K562 (cell line): ENCODE measurements around the gene NPDC1. TPM values are rescaled to one million over a fixed set of nuclear protein-coding genes. Genes with fewer than 3 reads are reported as not detected.

ENCODE experiments used
- CREB1 ChIP-seq, 2 experiments: sonication (generic) in 1 of 2; formaldehyde crosslinking in 1 of 2; IDR thresholded peaks; 2 replicates each; pipeline versions ENCODE4 v1.6.1 to v1.8.0; 2012 to 2022; ENCODE audit warnings: inconsistent platforms in 1 of 2, mild to moderate bottlenecking in 1 of 2, missing genetic modification reagents in 1 of 2, moderate library complexity in 1 of 2
- ELF1 ChIP-seq: fragments of 200-800 bp; sonication (Bioruptor generic); IDR thresholded peaks from 2 replicates; pipeline ENCODE4 v1.6.1; 2016; ENCODE audit warnings: missing genetic modification characterization, missing compliant biosample characterization
- GATAD2B ChIP-seq: fragments of 450-650 bp; IDR thresholded peaks from 2 replicates; pipeline ENCODE4 v1.6.1; 2017; ENCODE audit warnings: mild to moderate bottlenecking, borderline replicate concordance
- HNRNPL ChIP-seq: fragments of 200-400 bp; formaldehyde crosslinking; IDR thresholded peaks from 2 replicates; pipeline ENCODE4 v1.6.1; 2017; ENCODE audit warnings: low read depth, mild to moderate bottlenecking, low read length
- KDM2B ChIP-seq: fragments of 250-450 bp; sonication (Bioruptor Pico); IDR thresholded peaks from 2 replicates; pipeline ENCODE4 v1.8.0; 2021; ENCODE audit warnings: mild to moderate bottlenecking, moderate library complexity
- NELFE ChIP-seq: IDR thresholded peaks from 2 replicates; pipeline ENCODE4 v1.6.1; 2011; ENCODE audit warnings: mild to moderate bottlenecking; ENCODE audit not compliant: insufficient read depth, insufficient read length
- SNIP1 ChIP-seq: fragments of 450-650 bp; IDR thresholded peaks from 2 replicates; pipeline ENCODE4 v1.7.1; 2017; ENCODE audit warnings: low read depth, mild to moderate bottlenecking
- SNRNP70 ChIP-seq: fragments of 200-400 bp; formaldehyde crosslinking; optimal IDR thresholded peaks from 2 replicates; pipeline ENCODE3; 2017; ENCODE audit warnings: low read depth, low read length
- SOX6 ChIP-seq: fragments of 450-650 bp; IDR thresholded peaks from 2 replicates; pipeline ENCODE4 v1.6.1; 2014; ENCODE audit warnings: mild to moderate bottlenecking
- SUPT5H ChIP-seq: fragments of 450-650 bp; IDR thresholded peaks from 2 replicates; pipeline ENCODE4 v1.6.1; 2016
- polyA plus RNA-seq, 8 experiments: library from polyadenylated mRNA; depleted of rRNA in 4 of 8; stranded (reverse) in 5 of 8; unstranded in 3 of 8; fragments of >200 nt; fragmentation: Nextera tagmentation in 2 of 8; fragmentation: Illumina TruSeq in 1 of 8; extraction: Ambion mirVana in 2 of 8; extraction: Trizol in 1 of 8; gene quantifications; 2 replicates each; pipeline versions ENCODE4 v1.2.1 to v1.2.3, GENCODE V29; 2011 to 2014; ENCODE audit warnings: inconsistent platforms in 1 of 8, missing spikeins in 1 of 8
- total RNA-seq, 7 experiments: library from RNA; depleted of rRNA in 6 of 7; stranded (reverse); fragments of >200 nt in 6 of 7; fragmentation: Illumina TruSeq in 2 of 7; extraction: Trizol in 2 of 7; gene quantifications; 2 replicates each; pipeline versions ENCODE4 v1.2.1 to v1.2.3, GENCODE V29; 2011 to 2021; ENCODE audit warnings: low replicate concordance in 1 of 7
- TF ChIP-seq, protein P1 (sequence below): sonication (generic); formaldehyde crosslinking; IDR thresholded peaks from 2 replicates; pipeline ENCODE4 v1.8.0; 2023; ENCODE audit warnings: mild to moderate bottlenecking, missing genetic modification reagents

Gene NPDC1
- total and polyA plus RNA-seq, 9 of the 15 experiments (the other 6 are each of a cell fraction or from before 2014, with no cell fraction given) = 0.06 to 2.1 (median 0.53) TPM; not detected in 3

DNA sequence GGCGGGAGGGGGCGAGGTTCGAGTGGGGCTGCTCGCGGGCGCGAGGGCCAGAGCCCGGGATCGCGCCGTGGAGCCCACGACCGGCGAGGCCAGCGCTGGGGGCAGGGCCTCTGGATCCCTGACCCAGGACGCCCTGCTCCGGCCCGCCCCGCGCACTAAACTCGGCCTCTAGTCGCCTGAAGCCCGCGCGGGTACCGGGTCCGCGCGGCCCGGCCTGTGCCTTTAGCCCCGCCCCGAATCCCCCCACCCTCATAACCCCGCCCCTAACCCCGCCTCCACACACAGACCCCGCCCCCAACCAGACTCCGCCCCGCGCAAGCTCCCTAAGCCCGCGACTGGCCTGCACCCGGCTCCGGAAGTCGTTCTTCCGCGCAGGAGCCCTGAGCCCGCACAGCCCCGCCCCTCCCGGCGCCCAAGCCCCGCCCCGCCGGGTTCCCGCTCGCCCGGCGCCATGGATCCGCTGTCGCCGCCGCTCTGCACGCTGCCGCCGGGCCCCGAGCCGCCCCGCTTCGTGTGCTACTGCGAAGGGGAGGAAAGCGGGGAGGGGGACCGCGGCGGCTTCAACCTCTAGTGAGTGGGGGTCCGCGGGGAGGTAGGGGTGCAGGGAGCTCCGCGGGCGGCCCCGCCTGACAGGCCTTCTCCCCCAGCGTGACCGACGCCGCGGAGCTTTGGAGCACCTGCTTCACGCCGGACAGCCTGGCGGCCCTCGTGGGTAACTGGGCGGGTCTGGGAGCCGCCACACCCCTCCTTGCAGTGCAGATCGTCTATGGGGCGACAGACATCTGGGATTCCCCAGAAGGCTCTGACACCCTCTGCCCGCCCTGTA, 53.8 kb downstream of the NPDC1 start, which contains the start of gene PAXX (continued):
- TF ChIP-seq HNRNPL (0 out of 2 replicates have a peak, but pooled peaks have one; percentile 9), NELFE (no peak), CREB1 (IDR thresholded peaks at IDR 0.05) (no peak), CREB1 (CRISPR knock-in tag; IDR thresholded peaks at IDR 0.05) (peak; percentile 38; the same call in 1 of the 2 replicates), SNIP1 (no peak), SOX6 (no peak), ELF1 (peak; percentile 43), GATAD2B (peak; percentile 89), KDM2B (no peak), SUPT5H (peak; percentile 57; the same call in 1 of the 2 replicates), SNRNP70 (no peak)
- TF ChIP-seq, protein P1, sequence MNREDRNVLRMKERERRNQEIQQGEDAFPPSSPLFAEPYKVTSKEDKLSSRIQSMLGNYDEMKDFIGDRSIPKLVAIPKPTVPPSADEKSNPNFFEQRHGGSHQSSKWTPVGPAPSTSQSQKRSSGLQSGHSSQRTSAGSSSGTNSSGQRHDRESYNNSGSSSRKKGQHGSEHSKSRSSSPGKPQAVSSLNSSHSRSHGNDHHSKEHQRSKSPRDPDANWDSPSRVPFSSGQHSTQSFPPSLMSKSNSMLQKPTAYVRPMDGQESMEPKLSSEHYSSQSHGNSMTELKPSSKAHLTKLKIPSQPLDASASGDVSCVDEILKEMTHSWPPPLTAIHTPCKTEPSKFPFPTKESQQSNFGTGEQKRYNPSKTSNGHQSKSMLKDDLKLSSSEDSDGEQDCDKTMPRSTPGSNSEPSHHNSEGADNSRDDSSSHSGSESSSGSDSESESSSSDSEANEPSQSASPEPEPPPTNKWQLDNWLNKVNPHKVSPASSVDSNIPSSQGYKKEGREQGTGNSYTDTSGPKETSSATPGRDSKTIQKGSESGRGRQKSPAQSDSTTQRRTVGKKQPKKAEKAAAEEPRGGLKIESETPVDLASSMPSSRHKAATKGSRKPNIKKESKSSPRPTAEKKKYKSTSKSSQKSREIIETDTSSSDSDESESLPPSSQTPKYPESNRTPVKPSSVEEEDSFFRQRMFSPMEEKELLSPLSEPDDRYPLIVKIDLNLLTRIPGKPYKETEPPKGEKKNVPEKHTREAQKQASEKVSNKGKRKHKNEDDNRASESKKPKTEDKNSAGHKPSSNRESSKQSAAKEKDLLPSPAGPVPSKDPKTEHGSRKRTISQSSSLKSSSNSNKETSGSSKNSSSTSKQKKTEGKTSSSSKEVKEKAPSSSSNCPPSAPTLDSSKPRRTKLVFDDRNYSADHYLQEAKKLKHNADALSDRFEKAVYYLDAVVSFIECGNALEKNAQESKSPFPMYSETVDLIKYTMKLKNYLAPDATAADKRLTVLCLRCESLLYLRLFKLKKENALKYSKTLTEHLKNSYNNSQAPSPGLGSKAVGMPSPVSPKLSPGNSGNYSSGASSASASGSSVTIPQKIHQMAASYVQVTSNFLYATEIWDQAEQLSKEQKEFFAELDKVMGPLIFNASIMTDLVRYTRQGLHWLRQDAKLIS = 0 out of 2 replicates have a peak, but pooled peaks have one; percentile 25
- TF ChIP-seq, all 486 proteins: peak for 102
